IMR-90 (cell line): ENCODE results near the gene ADRA2A. TPM values are rescaled to one million over a fixed set of nuclear protein-coding genes. Genes with fewer than 3 reads are reported as not detected.

Experiments used
- ATAC-seq: fragments of 200-7000 bp; cut with Tn5 transposase; 2 replicates; pipeline ENCODE4 v1.9.1; 2020; ENCODE audit warnings: low read depth, mild to moderate bottlenecking, moderate library complexity
- BruUV-seq: library from RNA; stranded (reverse); fragments of 400-500 nt; replicated peaks from 2 replicates; lab custom pipeline; 2021; lab: Mats Ljungman, UMichigan
- CTCF ChIA-PET: fragments of 300-600 bp; formaldehyde crosslinking; extraction: SDS; loops from one replicate; lab custom pipeline; 2021; ENCODE audit warnings: antibody characterized with exemption; lab: Yijun Ruan, JAX
- POLR2A ChIA-PET: fragments of 300-600 bp; sonication (Branson Sonifier 250); formaldehyde crosslinking; loops from one replicate; lab custom pipeline; 2022; ENCODE audit warnings: antibody characterized with exemption; ENCODE audit not compliant: unreplicated experiment; lab: Charles Lee
- DNase-seq: peaks from one replicate; pipeline ENCODE4 v3.0.0; 2013
- H2AFZ ChIP-seq: replicated peaks from 2 replicates; pipeline ENCODE3; 2013; ENCODE audit warnings: low read length, mild to moderate bottlenecking; ENCODE audit not compliant: poor library complexity
- H2AK5ac ChIP-seq: 2 replicates; pipeline ENCODE4 v1.6.1; 2013; ENCODE audit warnings: low read depth, low read length, inconsistent platforms
- H2AK9ac ChIP-seq: replicated peaks from 2 replicates; pipeline ENCODE3; 2013; ENCODE audit warnings: mild to moderate bottlenecking, low read depth, low read length, moderate library complexity; ENCODE audit not compliant: poor library complexity
- H2BK120ac ChIP-seq: 2 replicates; pipeline ENCODE4 v1.6.1; 2013; ENCODE audit warnings: low read depth, low read length, inconsistent platforms
- H2BK15ac ChIP-seq: 3 replicates; pipeline ENCODE4 v1.6.1; 2013; ENCODE audit warnings: low read depth, low read length, inconsistent platforms
- H2BK20ac ChIP-seq: 2 replicates; pipeline ENCODE4 v1.6.1; 2013; ENCODE audit warnings: low read depth, mild to moderate bottlenecking, inconsistent platforms, low read length, moderate library complexity
- H2BK5ac ChIP-seq: 2 replicates; pipeline ENCODE4 v1.6.1; 2013; ENCODE audit warnings: mild to moderate bottlenecking, low read depth, low read length, inconsistent platforms; ENCODE audit not compliant: poor library complexity, severe bottlenecking
- H3K14ac ChIP-seq: replicated peaks from 2 replicates; pipeline ENCODE4 v1.6.1; 2013; ENCODE audit warnings: low read depth, low read length, inconsistent platforms
- H3K18ac ChIP-seq: 2 replicates; pipeline ENCODE4 v1.6.1; 2013; ENCODE audit warnings: low read depth, low read length, control low read depth
- H3K23ac ChIP-seq: 2 replicates; pipeline ENCODE4 v1.6.1; 2013; ENCODE audit warnings: low read depth, low read length, inconsistent platforms
- H3K27ac ChIP-seq: 2 replicates; pipeline ENCODE4 v1.5.1; 2013; ENCODE audit warnings: mild to moderate bottlenecking, control low read depth, low read length; ENCODE audit not compliant: insufficient read depth
- H3K27me3 ChIP-seq: 2 replicates; pipeline ENCODE4 v1.6.1; 2013; ENCODE audit warnings: low read length; ENCODE audit not compliant: control insufficient read depth, insufficient read depth
- H3K36me3 ChIP-seq: 2 replicates; pipeline ENCODE4 v1.6.1; 2013; ENCODE audit warnings: low read length, mixed read lengths; ENCODE audit not compliant: control insufficient read depth, insufficient read depth
- H3K4ac ChIP-seq: 2 replicates; pipeline ENCODE4 v1.6.1; 2013; ENCODE audit warnings: low read depth, low read length, inconsistent platforms
- H3K4me1 ChIP-seq: 2 replicates; pipeline ENCODE4 v1.6.1; 2013; ENCODE audit warnings: low read length, mixed read lengths; ENCODE audit not compliant: control insufficient read depth, insufficient read depth
- H3K4me2 ChIP-seq: 2 replicates; pipeline ENCODE4 v1.6.1; 2013; ENCODE audit warnings: low read depth, mild to moderate bottlenecking, control low read depth, low read length, moderate library complexity
- H3K4me3 ChIP-seq: 2 replicates; pipeline ENCODE4 v1.5.1; 2013; ENCODE audit warnings: low read depth, mild to moderate bottlenecking, control low read depth, low read length, moderate library complexity; ENCODE audit not compliant: insufficient read depth
- H3K56ac ChIP-seq: 2 replicates; pipeline ENCODE4 v1.6.1; 2013; ENCODE audit warnings: low read length, inconsistent platforms; ENCODE audit not compliant: insufficient read depth; ENCODE audit errors: extremely low read depth
- H3K79me1 ChIP-seq, 2 experiments: 2 replicates each; pipeline ENCODE4 v1.6.1; 2013; ENCODE audit warnings: low read length in 2 of 2, inconsistent platforms in 1 of 2, low read depth in 1 of 2
- H3K9ac ChIP-seq: 2 replicates; pipeline ENCODE4 v1.6.1; 2013; ENCODE audit warnings: low read depth, low read length, control low read depth
- H3K9me1 ChIP-seq: 2 replicates; pipeline ENCODE4 v1.6.1; 2013; ENCODE audit warnings: low read length, inconsistent platforms; ENCODE audit not compliant: insufficient read depth
- H3K9me3 ChIP-seq: 2 replicates; pipeline ENCODE4 v1.6.1; 2013; ENCODE audit warnings: low read length; ENCODE audit not compliant: control insufficient read depth, insufficient read depth
- H4K20me1 ChIP-seq: 2 replicates; pipeline ENCODE4 v1.6.1; 2013; ENCODE audit warnings: low read length, inconsistent platforms; ENCODE audit not compliant: insufficient read depth
- H4K5ac ChIP-seq: 2 replicates; pipeline ENCODE4 v1.6.1; 2013; ENCODE audit warnings: mild to moderate bottlenecking, low read depth, low read length, control low read depth
- H4K8ac ChIP-seq, 2 experiments: 2 replicates each; pipeline ENCODE4 v1.6.1; 2013; ENCODE audit warnings: low read depth in 2 of 2, low read length in 2 of 2, control low read depth in 1 of 2, inconsistent platforms in 1 of 2
- H4K91ac ChIP-seq: 2 replicates; pipeline ENCODE4 v1.6.1; 2013; ENCODE audit warnings: low read depth, low read length, inconsistent platforms; ENCODE audit not compliant: insufficient read depth
- BHLHE40 ChIP-seq: fragments of 150-350 bp; IDR thresholded peaks from 2 replicates; pipeline ENCODE4 v1.6.1; 2016; ENCODE audit warnings: mild to moderate bottlenecking, low read depth, low read length
- FOS ChIP-seq: fragments of 150-350 bp; IDR thresholded peaks from 2 replicates; pipeline ENCODE4 v1.6.1; 2016; ENCODE audit warnings: low read depth, low read length
- NFE2L2 ChIP-seq: fragments of 150-350 bp; IDR thresholded peaks from 2 replicates; pipeline ENCODE4 v1.6.1; 2016; ENCODE audit warnings: low read depth, mild to moderate bottlenecking, low read length
- POLR2A ChIP-seq: IDR thresholded peaks from 2 replicates; pipeline ENCODE4 v1.6.1; 2012; ENCODE audit warnings: mild to moderate bottlenecking, low read depth, low read length
- RAD21 ChIP-seq: IDR thresholded peaks from 2 replicates; pipeline ENCODE4 v1.6.1; 2012; ENCODE audit warnings: low read length, improper control_type of control experiment
- RFX5 ChIP-seq: IDR thresholded peaks from 2 replicates; pipeline ENCODE4 v1.8.0; 2012; ENCODE audit warnings: low read depth, mild to moderate bottlenecking, low read length, moderate library complexity
- dilution Hi-C: fragments of 300-500 bp; cut with HindIII; formaldehyde crosslinking; loops from one replicate; pipeline ENCODE4 v1.14.3; 2018; ENCODE audit warnings: low sequenced_read_pairs; ENCODE audit not compliant: unreplicated experiment
- in situ Hi-C: fragments of 300-500 bp; cut with MboI; formaldehyde crosslinking; loops from 3 replicates; pipeline ENCODE4 v1.14.3; 2019; ENCODE audit warnings: low sequenced_read_pairs, inconsistent platforms, mixed read lengths
- intact Hi-C: fragments of 100-400 bp; cut with micrococcal nuclease; formaldehyde crosslinking; loops from 2 replicates; pipeline ENCODE4 v1.10.0; 2022
- polyA plus RNA-seq, 3 experiments: library from polyadenylated mRNA; depleted of rRNA; stranded (reverse); fragments of >200 nt; gene quantifications; 2 replicates each; pipeline ENCODE4 v1.2.3, GENCODE V29; 2012; ENCODE audit warnings: low replicate concordance in 1 of 3
- total RNA-seq: library from RNA; depleted of rRNA; stranded (reverse); fragments of >200 nt; gene quantifications from 2 replicates; pipeline ENCODE4 v1.2.3, GENCODE V29; 2012
- TF ChIP-seq, protein P1 (sequence below): conservative IDR thresholded peaks from 2 replicates; pipeline ENCODE4 v1.5.1; 2012; ENCODE audit warnings: mild to moderate bottlenecking, low read depth, low read length, improper control_type of control experiment
- TF ChIP-seq, protein P2 (sequence below): fragments of 150-350 bp; IDR thresholded peaks from 2 replicates; pipeline ENCODE4 v1.6.1; 2017; ENCODE audit warnings: mild to moderate bottlenecking, antibody characterized with exemption, low read length, low read depth

Gene ADRA2A
- total and polyA plus RNA-seq, 2 of the 4 experiments (the other 2 are of a cell fraction) = not detected

DNA sequence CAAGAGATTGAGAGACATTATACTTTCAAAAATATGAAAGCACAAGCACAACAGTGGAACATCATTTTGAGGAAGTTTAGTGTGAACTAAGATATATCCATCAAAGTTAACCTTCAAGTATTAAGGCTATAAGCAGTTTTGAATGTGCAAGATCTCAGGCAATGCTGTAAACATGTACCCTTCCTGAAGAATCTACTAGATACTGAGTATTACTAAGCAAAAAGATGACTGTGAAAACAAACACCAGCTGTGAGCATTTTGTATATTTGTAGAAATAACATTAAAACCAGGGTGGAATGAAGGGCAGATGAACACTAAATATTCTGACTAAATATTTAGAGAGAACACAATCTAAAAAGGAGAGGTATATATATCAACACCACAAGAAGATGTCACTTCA is 41.3 kb upstream of the ADRA2A start:
- H3K79me1 ChIP-seq = no peaks in the 10 kb centered on the region
- H3K4me2 ChIP-seq = peak overlapping the region; percentile 42; the same call in 1 of the 2 replicates
- DNase-seq (peak; percentile 38), ATAC-seq (peak; percentile 71)
- H3K23ac ChIP-seq = no peak overlapping the region
- no peak overlapping the region for H2BK5ac ChIP-seq
- no peak overlapping the region for H3K9ac ChIP-seq
- peaks cover 2% of the 10 kb centered on the region; the same call in 1 of the 2 replicates for H3K36me3 ChIP-seq
- no peak overlapping the region for H2AFZ ChIP-seq
- no TSS peak for BruUV-seq
- H2AK5ac ChIP-seq = no peak overlapping the region
- CTCF ChIA-PET = no interaction called here
- peaks cover 11% of the 10 kb centered on the region for H3K9me3 ChIP-seq
- no peak overlapping the region for H3K56ac ChIP-seq
- H3K14ac ChIP-seq = no peak overlapping the region
- intact Hi-C loops (no loop called here), in situ Hi-C loops (no loop called here), dilution Hi-C loops (no loop called here)
- H3K4me1 ChIP-seq = peaks cover 1% of the 10 kb centered on the region; the same call in 1 of the 2 replicates
- no peak overlapping the region for H2BK15ac ChIP-seq
- peak overlapping the region; percentile 34; the same call in 1 of the 2 replicates for H3K18ac ChIP-seq
- H4K5ac ChIP-seq = no peak overlapping the region
- H3K4me3 ChIP-seq = no peak overlapping the region
- H2BK20ac ChIP-seq = no peak overlapping the region
- TF ChIP-seq RFX5 (no peak), BHLHE40 (no peak), RAD21 (no peak), FOS (no peak), NFE2L2 (no peak), POLR2A (no peak)
- TF ChIP-seq, protein P1, sequence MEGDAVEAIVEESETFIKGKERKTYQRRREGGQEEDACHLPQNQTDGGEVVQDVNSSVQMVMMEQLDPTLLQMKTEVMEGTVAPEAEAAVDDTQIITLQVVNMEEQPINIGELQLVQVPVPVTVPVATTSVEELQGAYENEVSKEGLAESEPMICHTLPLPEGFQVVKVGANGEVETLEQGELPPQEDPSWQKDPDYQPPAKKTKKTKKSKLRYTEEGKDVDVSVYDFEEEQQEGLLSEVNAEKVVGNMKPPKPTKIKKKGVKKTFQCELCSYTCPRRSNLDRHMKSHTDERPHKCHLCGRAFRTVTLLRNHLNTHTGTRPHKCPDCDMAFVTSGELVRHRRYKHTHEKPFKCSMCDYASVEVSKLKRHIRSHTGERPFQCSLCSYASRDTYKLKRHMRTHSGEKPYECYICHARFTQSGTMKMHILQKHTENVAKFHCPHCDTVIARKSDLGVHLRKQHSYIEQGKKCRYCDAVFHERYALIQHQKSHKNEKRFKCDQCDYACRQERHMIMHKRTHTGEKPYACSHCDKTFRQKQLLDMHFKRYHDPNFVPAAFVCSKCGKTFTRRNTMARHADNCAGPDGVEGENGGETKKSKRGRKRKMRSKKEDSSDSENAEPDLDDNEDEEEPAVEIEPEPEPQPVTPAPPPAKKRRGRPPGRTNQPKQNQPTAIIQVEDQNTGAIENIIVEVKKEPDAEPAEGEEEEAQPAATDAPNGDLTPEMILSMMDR = no peak
- TF ChIP-seq, protein P2, sequence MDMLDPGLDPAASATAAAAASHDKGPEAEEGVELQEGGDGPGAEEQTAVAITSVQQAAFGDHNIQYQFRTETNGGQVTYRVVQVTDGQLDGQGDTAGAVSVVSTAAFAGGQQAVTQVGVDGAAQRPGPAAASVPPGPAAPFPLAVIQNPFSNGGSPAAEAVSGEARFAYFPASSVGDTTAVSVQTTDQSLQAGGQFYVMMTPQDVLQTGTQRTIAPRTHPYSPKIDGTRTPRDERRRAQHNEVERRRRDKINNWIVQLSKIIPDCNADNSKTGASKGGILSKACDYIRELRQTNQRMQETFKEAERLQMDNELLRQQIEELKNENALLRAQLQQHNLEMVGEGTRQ = no peak
- H3K9me1 ChIP-seq = no peaks in the 10 kb centered on the region
- POLR2A ChIA-PET = no interaction called here
- H3K4ac ChIP-seq = no peak overlapping the region
- H4K91ac ChIP-seq = no peak overlapping the region
- H4K8ac ChIP-seq = no peak overlapping the region
- no peak overlapping the region for H3K27ac ChIP-seq
- no peaks in the 10 kb centered on the region for H3K27me3 ChIP-seq
- H2BK120ac ChIP-seq = no peak overlapping the region
- no peak overlapping the region for H2AK9ac ChIP-seq
- no peaks in the 10 kb centered on the region for H4K20me1 ChIP-seq
